ENCODE measurements around the gene GOLGA5. TPM values are rescaled to one million over a fixed set of nuclear protein-coding genes. Genes with fewer than 3 reads are reported as not detected.
"Not testable (repeated sequence)": the region's sequence is repeated elsewhere in the genome, so short reads cannot be mapped to it uniquely, and the experiment has no call there.

The GOLGA5 gene
- 10 to 100 TPM; 27.0 to 34.8 (median 33.8) TPM for total RNA-seq

GRCh38 chr14:92793709-92794546 lies at the start of gene GOLGA5:
Gene GOLGA5 (plus strand): TSS chr14:92794305. CDS start chr14:92797438, 3,133 bp downstream.
- peak; percentile 95 to 97 for DNase-seq
- TF ChIP-seq POLR2A (IDR thresholded peaks at IDR 0.05) = peak; percentile 73 to 83
- peak in 4 of 5 experiments; percentile 23 to 33 (median 30) for TF ChIP-seq CTCF (IDR thresholded peaks at IDR 0.05 in 4 of 5, conservative IDR thresholded peaks at IDR 0.05 in 1 of 5)
- Histone ChIP-seq H3K4me3 (peak within 1 kb of the TSS; percentile 76 to 95 (median 92)), H3K27ac (peak within 1 kb of the TSS; percentile 87 to 92 (median 90)), H3K9me3 (no peaks in the 10 kb centered on the region), H3K4me1 (peaks cover 15 to 26% of the 10 kb centered on the region in 2 donors), H3K36me3 (peaks cover 0 to 11% of the 10 kb centered on the region in 2 donors), H3K27me3 (no peaks in the 10 kb centered on the region)
- intact Hi-C loops (cut with DNase I; ENCODE audit: low total_unique reads) (loop anchor here (1.0 to 10.0 kb wide), 5 partner anchors 46 to 754 kb away; partner anchors contain the start of genes BTBD7, CPSF2, LGMN and LYSET), in situ Hi-C loops (cut with MboI; ENCODE audit: low sequenced_read_pairs in 4 of 4) (loop anchor here in 2 of 4 donors (5.0 to 25.0 kb wide), 2 partner anchors 47 to 682 kb away; partner anchors contain the start of genes ATXN3 (in 1 of the 2), CPSF2 (in 1 of the 2), LGMN (in 1 of the 2) and NDUFB1 (in 1 of the 2))
- peak; percentile 94 to 95 for ATAC-seq

- Histone ChIP-seq H3K36me3 (no peaks in the 10 kb centered on the region), H3K4me3 (peak overlapping the region; percentile 67 to 99 (median 90)), H3K27ac (peak overlapping the region; percentile 86 to 98 (median 90)), H3K9me3 (no peaks in the 10 kb centered on the region), H3K4me1 (peaks cover 8 to 13% of the 10 kb centered on the region in 2 donors), H3K27me3 (no peaks in the 10 kb centered on the region)
- TF ChIP-seq CTCF (IDR thresholded peaks at IDR 0.05 in 4 of 5, conservative IDR thresholded peaks at IDR 0.05 in 1 of 5) (no peak), POLR2A (IDR thresholded peaks at IDR 0.05) (no peak)
- in situ Hi-C loops (cut with MboI; ENCODE audit: low sequenced_read_pairs in 4 of 4) (loop anchor here in 1 of 4 donors (5.0 kb wide), 1 partner anchor 45 kb away; the partner anchor contains the start of gene GOLGA5), intact Hi-C loops (cut with DNase I; ENCODE audit: low total_unique reads) (loop anchor here (1.0 to 10.0 kb wide), 5 partner anchors 35 to 585 kb away; partner anchors contain the start of genes BTBD7, GOLGA5, GON7 and LYSET)
- ATAC-seq (peak; percentile 17 to 19), DNase-seq (no peak)
Observed at GRCh38 chr14:92747701-92748258, 46.3 kb upstream of the GOLGA5 start.

GRCh38 chr14:92748259-92749016 lies 45.7 kb upstream of the GOLGA5 start, which contains the start of gene LGMN:
Gene LGMN (minus strand): TSS chr14:92748627. CDS start chr14:92732786, 15,841 bp downstream.
- Histone ChIP-seq H3K4me1 (peaks cover 8 to 13% of the 10 kb centered on the region in 2 donors), H3K4me3 (peak within 1 kb of the TSS; percentile 67 to 99 (median 90)), H3K27ac (peak within 1 kb of the TSS; percentile 86 to 98 (median 90)), H3K27me3 (no peaks in the 10 kb centered on the region), H3K36me3 (no peaks in the 10 kb centered on the region), H3K9me3 (no peaks in the 10 kb centered on the region)
- in situ Hi-C loops (cut with MboI; ENCODE audit: low sequenced_read_pairs in 4 of 4) (loop anchor here in 1 of 4 donors (5.0 kb wide), 1 partner anchor 44 kb away; the partner anchor contains the start of gene GOLGA5), intact Hi-C loops (cut with DNase I; ENCODE audit: low total_unique reads) (loop anchor here (1.0 to 10.0 kb wide), 5 partner anchors 36 to 584 kb away; partner anchors contain the start of genes BTBD7, GOLGA5, GON7 and LYSET)
- TF ChIP-seq CTCF (IDR thresholded peaks at IDR 0.05 in 4 of 5, conservative IDR thresholded peaks at IDR 0.05 in 1 of 5) (no peak), POLR2A (IDR thresholded peaks at IDR 0.05) (peak; percentile 94 to 99)
- ATAC-seq = peak; percentile 99
- DNase-seq = peak; percentile 97 to 98

- H3K9me3 ChIP-seq; H3K27ac ChIP-seq; in situ Hi-C loops (cut with MboI; ENCODE audit: low sequenced_read_pairs in 4 of 4); ATAC-seq; H3K4me3 ChIP-seq; DNase-seq; intact Hi-C loops (cut with DNase I; ENCODE audit: low total_unique reads); H3K27me3 ChIP-seq; H3K36me3 ChIP-seq: not testable (repeated sequence)
- H3K4me1 ChIP-seq = peaks cover 8 to 13% of the 10 kb centered on the region in 2 donors
Observed at GRCh38 chr14:92750222-92750728, 43.8 kb upstream of the GOLGA5 start.
